CD4-positive, alpha-beta T cell (primary cell): ENCODE results near the gene CYP11A1. TPM values are rescaled to one million over a fixed set of nuclear protein-coding genes. Genes with fewer than 3 reads are reported as not detected.

Experiments used
- ATAC-seq: fragments of 200-7000 bp; cut with Tn5 transposase; one replicate; pipeline ENCODE4 v1.10.0; 2022; ENCODE audit warnings: mild to moderate bottlenecking; ENCODE audit not compliant: poor library complexity
- CTCF ChIA-PET: fragments of 350-600 bp; sonication (Branson Sonifier 250); formaldehyde crosslinking; loops from one replicate; lab custom pipeline; 2021; ENCODE audit warnings: antibody characterized with exemption, inconsistent platforms; lab: Charles Lee
- POLR2A ChIA-PET: fragments of 350-600 bp; sonication (Branson Sonifier 250); formaldehyde crosslinking; loops from one replicate; lab custom pipeline; 2021; ENCODE audit warnings: antibody characterized with exemption, inconsistent platforms; lab: Charles Lee
- DNase-seq, 14 experiments: peaks; one replicate each; pipeline ENCODE4 v3.0.0-alpha.2; 2013 to 2020; ENCODE audit warnings: mixed read lengths in 2 of 14
- H3K27ac ChIP-seq, 2 donors: one replicate each; pipeline versions ENCODE4 v1.5.1 to v1.7.0; 2013; ENCODE audit warnings: low read length in 2 of 2, low read depth in 1 of 2, mild to moderate bottlenecking in 1 of 2
- H3K27me3 ChIP-seq, 2 experiments: 1 replicate in 1 of 2; 2 replicates in 1 of 2; pipeline versions ENCODE4 v1.6.1 to v1.7.0; 2013; ENCODE audit warnings: low read length in 2 of 2, control low read depth in 1 of 2, mild to moderate bottlenecking in 1 of 2, moderate library complexity in 1 of 2; ENCODE audit not compliant: insufficient read depth in 2 of 2, control insufficient read depth in 1 of 2
- H3K36me3 ChIP-seq: one replicate; pipeline ENCODE4 v1.6.1; 2013; ENCODE audit warnings: low read length, control low read depth; ENCODE audit not compliant: insufficient read depth
- H3K4me1 ChIP-seq: one replicate; pipeline ENCODE4 v1.6.1; 2013; ENCODE audit warnings: low read length, control low read depth; ENCODE audit not compliant: insufficient read depth
- H3K4me3 ChIP-seq: one replicate; pipeline ENCODE4 v1.5.1; 2013; ENCODE audit warnings: mild to moderate bottlenecking, low read length, moderate library complexity
- H3K9me3 ChIP-seq, 2 experiments: 1 replicate in 1 of 2; 2 replicates in 1 of 2; pipeline versions ENCODE4 v1.6.1 to v1.7.0; 2013; ENCODE audit warnings: low read length in 2 of 2, mild to moderate bottlenecking in 2 of 2, control low read depth in 1 of 2, moderate library complexity in 1 of 2; ENCODE audit not compliant: control insufficient read depth in 1 of 2, insufficient read depth in 1 of 2
- H3K27ac Mint-ChIP-seq: one replicate; pipeline ENCODE4 v1.8.0; 2020; ENCODE audit warnings: mixed read lengths
- H3K27me3 Mint-ChIP-seq: one replicate; pipeline ENCODE4 v1.8.0; 2021; ENCODE audit warnings: mixed read lengths
- H3K36me3 Mint-ChIP-seq: one replicate; pipeline ENCODE4 v1.8.0; 2021; ENCODE audit warnings: low read depth, mixed read lengths
- H3K4me1 Mint-ChIP-seq: one replicate; pipeline ENCODE4 v1.8.0; 2021; ENCODE audit warnings: low read depth, mixed read lengths
- H3K4me3 Mint-ChIP-seq: one replicate; pipeline ENCODE4 v1.8.0; 2020; ENCODE audit warnings: mild to moderate bottlenecking, mixed read lengths
- H3K9me3 Mint-ChIP-seq: one replicate; pipeline ENCODE4 v1.8.0; 2020; ENCODE audit warnings: mixed read lengths
- intact Hi-C, 2 experiments: fragments of 100-400 bp; cut with DNase I in 1 of 2; cut with micrococcal nuclease in 1 of 2; formaldehyde crosslinking; loops; one replicate each; pipeline versions ENCODE4 v1.15.1 to v1.9.0; 2023 to 2025; cut with DNase I, micrococcal nuclease
- total RNA-seq, 174 experiments: library from RNA in 2 of 174; stranded (reverse) in 2 of 174; gene quantifications; one replicate each; pipeline ENCODE4 v1.2.3 and lab custom pipeline; 2021 to 2026
- TF ChIP-seq, protein P1 (sequence below): fragments of 200-600 bp; IDR thresholded peaks from one replicate; pipeline ENCODE4 v1.8.0; 2022; ENCODE audit warnings: antibody characterized with exemption, mild to moderate bottlenecking

CYP11A1 gene
- total RNA-seq, 2 experiments from 2014 or later, result not detected

DNA sequence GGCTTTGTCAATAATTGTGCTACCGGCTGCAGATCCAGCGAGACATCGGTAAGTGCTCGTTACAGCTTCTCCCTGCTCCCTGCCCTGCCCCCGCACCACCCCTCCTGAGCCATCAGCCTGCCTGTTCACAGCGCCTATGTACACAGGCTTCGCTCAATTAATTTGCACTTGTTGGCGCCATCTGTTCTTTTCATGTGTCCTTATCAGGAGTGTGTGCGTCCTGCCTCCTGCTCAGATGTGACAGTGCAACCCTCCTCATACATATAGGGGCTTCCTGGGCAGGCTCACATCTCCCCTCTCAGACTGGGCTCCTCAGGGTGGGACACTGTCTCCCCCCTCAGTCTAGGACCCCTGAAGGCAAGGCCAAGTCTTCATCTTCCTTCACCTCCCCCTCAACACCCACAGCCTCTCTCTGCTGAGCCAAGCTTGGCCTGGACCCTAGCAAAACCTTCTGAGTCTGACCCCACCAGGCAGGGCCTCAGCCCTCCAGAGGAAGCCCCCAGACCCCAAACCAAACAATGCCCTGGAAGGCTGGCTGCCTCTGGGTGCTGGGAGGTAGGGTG lies 54.9 kb downstream of the CYP11A1 start:
- H3K4me1 Mint-ChIP-seq, result peaks cover 28% of the 10 kb centered on the region
- DNase-seq (no peak), ATAC-seq (no peak)
- ChIA-PET CTCF (no interaction called here), POLR2A (no interaction called here)
- H3K4me1 ChIP-seq, result peaks cover 23% of the 10 kb centered on the region
- H3K4me3 Mint-ChIP-seq, result no peak overlapping the region
- no peak overlapping the region for H3K4me3 ChIP-seq
- intact Hi-C loops, result no loop called here
- no peaks in the 10 kb centered on the region for H3K27me3 ChIP-seq
- H3K27ac Mint-ChIP-seq, result no peak overlapping the region
- H3K9me3 ChIP-seq, result no peaks in the 10 kb centered on the region
- TF ChIP-seq, protein P1, sequence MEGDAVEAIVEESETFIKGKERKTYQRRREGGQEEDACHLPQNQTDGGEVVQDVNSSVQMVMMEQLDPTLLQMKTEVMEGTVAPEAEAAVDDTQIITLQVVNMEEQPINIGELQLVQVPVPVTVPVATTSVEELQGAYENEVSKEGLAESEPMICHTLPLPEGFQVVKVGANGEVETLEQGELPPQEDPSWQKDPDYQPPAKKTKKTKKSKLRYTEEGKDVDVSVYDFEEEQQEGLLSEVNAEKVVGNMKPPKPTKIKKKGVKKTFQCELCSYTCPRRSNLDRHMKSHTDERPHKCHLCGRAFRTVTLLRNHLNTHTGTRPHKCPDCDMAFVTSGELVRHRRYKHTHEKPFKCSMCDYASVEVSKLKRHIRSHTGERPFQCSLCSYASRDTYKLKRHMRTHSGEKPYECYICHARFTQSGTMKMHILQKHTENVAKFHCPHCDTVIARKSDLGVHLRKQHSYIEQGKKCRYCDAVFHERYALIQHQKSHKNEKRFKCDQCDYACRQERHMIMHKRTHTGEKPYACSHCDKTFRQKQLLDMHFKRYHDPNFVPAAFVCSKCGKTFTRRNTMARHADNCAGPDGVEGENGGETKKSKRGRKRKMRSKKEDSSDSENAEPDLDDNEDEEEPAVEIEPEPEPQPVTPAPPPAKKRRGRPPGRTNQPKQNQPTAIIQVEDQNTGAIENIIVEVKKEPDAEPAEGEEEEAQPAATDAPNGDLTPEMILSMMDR, result no peak
- no peaks in the 10 kb centered on the region for H3K36me3 Mint-ChIP-seq
- peaks cover 12% of the 10 kb centered on the region for H3K27me3 Mint-ChIP-seq
- no peaks in the 10 kb centered on the region for H3K9me3 Mint-ChIP-seq
- H3K27ac ChIP-seq, result no peak overlapping the region
- H3K36me3 ChIP-seq, result no peaks in the 10 kb centered on the region

DNA sequence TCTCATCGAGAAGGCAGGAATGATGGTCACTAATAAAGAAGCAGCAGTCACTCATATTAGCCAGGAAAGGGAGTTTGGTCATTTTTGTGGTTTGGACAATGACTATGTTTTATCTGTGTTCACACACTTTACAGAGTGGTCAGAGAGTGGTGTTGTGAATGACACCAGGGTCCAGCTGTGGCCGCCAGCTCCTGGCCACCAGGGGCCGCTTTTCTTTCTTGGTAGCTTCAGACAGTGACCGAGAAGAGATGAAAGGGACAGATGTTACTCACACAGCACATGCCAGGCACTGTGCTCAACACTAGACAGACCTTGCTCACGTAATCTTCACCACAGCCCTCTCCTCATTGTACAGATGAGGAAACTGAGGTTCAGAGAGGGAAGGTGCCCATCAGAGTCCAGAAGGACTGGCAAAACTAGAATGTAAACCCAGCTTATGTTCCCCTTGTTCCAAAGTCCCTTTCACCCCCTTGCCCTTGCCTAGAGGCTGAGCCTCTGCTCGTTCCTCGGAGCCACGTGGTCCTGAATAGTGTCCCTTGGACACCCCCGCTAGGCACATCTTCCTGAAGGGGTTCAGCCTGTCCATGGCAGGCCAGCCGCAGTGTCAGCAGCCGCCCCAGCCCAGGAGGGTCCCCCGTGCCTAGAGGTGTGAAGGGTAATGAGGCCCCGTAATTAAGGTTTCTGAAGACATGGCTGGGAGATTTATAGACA lies 55.6 kb downstream of the CYP11A1 start:
- Mint-ChIP-seq H3K27me3 (peaks cover 15% of the 10 kb centered on the region), H3K4me1 (peaks cover 28% of the 10 kb centered on the region), H3K9me3 (no peaks in the 10 kb centered on the region), H3K4me3 (no peak overlapping the region), H3K36me3 (no peaks in the 10 kb centered on the region), H3K27ac (no peak overlapping the region)
- Histone ChIP-seq H3K27ac (no peak overlapping the region), H3K4me1 (peaks cover 23% of the 10 kb centered on the region), H3K9me3 (no peaks in the 10 kb centered on the region), H3K36me3 (no peaks in the 10 kb centered on the region), H3K27me3 (peaks cover 0 to 6% of the 10 kb centered on the region in 2 experiments), H3K4me3 (no peak overlapping the region)
- ATAC-seq, result no peak
- intact Hi-C loops, result no loop called here
- POLR2A ChIA-PET, result no interaction called here
- TF ChIP-seq, protein P1, result no peak
- CTCF ChIA-PET, result no interaction called here
- DNase-seq, result no peak

DNA sequence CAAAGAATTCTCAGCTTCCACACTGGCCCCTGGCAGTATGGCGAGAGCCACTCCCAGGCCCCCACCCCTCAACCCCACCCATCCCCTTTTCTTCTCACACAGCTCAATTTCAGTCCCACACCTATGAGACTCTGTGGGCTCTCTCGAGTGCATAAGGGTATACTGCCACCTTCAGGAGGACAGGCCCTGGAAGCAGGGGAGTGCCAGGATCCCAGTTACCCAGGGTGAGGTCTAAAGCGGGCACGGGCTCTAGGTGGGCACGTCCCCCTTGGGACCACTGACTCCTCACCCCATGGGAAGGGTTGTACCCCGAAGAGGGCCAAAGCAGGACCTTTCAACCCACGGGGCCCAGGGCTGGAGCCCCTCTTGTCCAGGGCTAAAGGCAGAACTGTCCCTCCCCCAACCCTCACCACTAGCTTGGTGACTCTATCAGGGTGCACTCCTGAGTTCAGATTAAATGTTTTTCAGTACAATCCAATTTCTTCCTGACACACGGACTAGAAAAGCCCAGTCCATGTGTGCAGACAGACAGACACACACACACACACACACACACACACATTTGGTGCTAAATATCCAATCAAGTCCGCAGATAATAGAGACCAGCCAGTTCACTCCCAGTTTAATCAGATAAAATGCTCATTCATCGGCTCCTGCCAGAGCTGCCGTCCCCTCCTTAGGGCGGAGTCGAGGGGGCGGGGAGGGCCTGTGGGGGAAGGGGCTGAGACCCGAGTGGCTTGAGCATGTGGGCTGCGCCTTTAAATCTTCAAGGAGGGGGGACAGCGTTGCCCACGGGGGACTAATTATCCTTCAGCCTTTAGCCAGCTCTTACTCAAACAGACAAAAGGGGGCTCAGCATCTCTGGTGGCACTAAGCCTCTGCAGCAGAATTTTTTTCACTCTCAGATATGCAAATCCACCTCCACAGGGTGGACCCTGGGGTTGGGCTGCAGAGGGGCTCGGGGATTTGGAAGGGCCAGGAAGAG lies 59.3 kb downstream of the CYP11A1 start:
- POLR2A ChIA-PET, result no interaction called here
- TF ChIP-seq, protein P1, result no peak
- no peaks in the 10 kb centered on the region for H3K4me1 ChIP-seq
- Mint-ChIP-seq H3K9me3 (no peaks in the 10 kb centered on the region), H3K36me3 (no peaks in the 10 kb centered on the region), H3K4me3 (no peak overlapping the region), H3K27me3 (peaks cover 47% of the 10 kb centered on the region), H3K4me1 (no peaks in the 10 kb centered on the region), H3K27ac (no peak overlapping the region)
- DNase-seq (peak in 6 of 14 experiments; percentile 5 to 49 (median 31)), ATAC-seq (peak; percentile 56)
- H3K4me3 ChIP-seq, result no peak overlapping the region
- peaks cover 6 to 7% of the 10 kb centered on the region in 2 experiments for H3K27me3 ChIP-seq
- H3K27ac ChIP-seq, result no peak overlapping the region
- H3K36me3 ChIP-seq, result no peaks in the 10 kb centered on the region
- CTCF ChIA-PET, result no interaction called here
- H3K9me3 ChIP-seq, result no peaks in the 10 kb centered on the region
- intact Hi-C loops, result no loop called here
